ENCODE data around the gene COG1. TPM values are rescaled to one million over a fixed set of nuclear protein-coding genes. Genes with fewer than 3 reads are reported as not detected.
"Not testable (repeated sequence)": the region's sequence is repeated elsewhere in the genome, so short reads cannot be mapped to it uniquely, and the experiment has no call there.

Gene COG1
- total RNA-seq, 6 experiments from 2014 or later = 10.5 to 24.7 (median 16.9) TPM

DNA sequence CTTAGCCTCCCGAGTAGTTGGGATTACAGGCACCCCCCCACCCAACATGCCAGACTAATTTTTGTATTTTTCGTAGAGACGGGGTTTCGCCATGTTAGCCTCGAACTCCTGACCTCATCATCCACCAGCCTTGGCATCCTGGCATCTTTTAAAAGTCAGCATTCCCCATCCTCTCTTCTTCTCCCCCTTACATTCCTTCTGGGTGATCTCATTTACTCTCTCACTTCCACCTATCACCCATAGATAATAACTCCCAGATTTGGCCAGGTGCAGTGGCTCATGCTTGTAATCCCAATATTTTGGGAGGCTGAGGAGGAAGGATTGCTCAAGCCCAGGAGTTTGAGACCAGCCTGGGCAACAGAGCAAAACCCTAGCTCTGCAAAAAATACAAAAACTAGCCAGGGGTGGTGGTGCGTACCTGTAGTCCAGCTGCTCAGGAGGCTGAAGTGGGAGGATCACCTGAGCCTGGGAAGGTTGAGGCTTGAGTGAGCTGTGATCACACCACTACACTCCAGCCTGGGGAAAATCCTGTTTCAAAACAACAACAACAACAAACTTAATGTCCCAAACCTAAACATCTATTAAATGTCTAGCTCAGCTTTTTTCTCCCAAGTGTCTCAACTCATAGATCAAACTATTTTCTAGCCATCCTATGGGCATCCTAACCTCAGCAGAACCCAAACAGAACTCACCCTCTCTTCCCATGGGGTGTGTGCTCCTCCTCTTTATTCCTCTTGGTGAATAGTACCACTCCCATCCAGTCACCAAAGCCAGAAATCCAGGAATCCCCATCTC, 44.1 kb upstream of the COG1 start:
- H3K27me3 ChIP-seq = no peaks in the 10 kb centered on the region
- H3K4me1 ChIP-seq = peaks cover 0 to 6% (median 3%) of the 10 kb centered on the region in 4 donors
- TF ChIP-seq, protein P1, sequence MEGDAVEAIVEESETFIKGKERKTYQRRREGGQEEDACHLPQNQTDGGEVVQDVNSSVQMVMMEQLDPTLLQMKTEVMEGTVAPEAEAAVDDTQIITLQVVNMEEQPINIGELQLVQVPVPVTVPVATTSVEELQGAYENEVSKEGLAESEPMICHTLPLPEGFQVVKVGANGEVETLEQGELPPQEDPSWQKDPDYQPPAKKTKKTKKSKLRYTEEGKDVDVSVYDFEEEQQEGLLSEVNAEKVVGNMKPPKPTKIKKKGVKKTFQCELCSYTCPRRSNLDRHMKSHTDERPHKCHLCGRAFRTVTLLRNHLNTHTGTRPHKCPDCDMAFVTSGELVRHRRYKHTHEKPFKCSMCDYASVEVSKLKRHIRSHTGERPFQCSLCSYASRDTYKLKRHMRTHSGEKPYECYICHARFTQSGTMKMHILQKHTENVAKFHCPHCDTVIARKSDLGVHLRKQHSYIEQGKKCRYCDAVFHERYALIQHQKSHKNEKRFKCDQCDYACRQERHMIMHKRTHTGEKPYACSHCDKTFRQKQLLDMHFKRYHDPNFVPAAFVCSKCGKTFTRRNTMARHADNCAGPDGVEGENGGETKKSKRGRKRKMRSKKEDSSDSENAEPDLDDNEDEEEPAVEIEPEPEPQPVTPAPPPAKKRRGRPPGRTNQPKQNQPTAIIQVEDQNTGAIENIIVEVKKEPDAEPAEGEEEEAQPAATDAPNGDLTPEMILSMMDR (IDR thresholded peaks at IDR 0.05) = no peak
- TF ChIP-seq POLR2A (IDR thresholded peaks at IDR 0.05) = no peak
- no peaks in the 10 kb centered on the region for H3K36me3 ChIP-seq
- intact Hi-C loops (cut with DNase I) = no loop called here
- ATAC-seq (no peak), DNase-seq (no peak)
- no peak overlapping the region for H3K27ac ChIP-seq
- no peaks in the 10 kb centered on the region for H3K9me3 ChIP-seq
- WGBS (ENCODE audit: insufficient coverage, low coverage, low lambda C conversion rate, missing lambda C conversion rate) = 67% methylated on average over 6 of the region's 6 CpGs
- no peak overlapping the region for H3K4me3 ChIP-seq

DNA sequence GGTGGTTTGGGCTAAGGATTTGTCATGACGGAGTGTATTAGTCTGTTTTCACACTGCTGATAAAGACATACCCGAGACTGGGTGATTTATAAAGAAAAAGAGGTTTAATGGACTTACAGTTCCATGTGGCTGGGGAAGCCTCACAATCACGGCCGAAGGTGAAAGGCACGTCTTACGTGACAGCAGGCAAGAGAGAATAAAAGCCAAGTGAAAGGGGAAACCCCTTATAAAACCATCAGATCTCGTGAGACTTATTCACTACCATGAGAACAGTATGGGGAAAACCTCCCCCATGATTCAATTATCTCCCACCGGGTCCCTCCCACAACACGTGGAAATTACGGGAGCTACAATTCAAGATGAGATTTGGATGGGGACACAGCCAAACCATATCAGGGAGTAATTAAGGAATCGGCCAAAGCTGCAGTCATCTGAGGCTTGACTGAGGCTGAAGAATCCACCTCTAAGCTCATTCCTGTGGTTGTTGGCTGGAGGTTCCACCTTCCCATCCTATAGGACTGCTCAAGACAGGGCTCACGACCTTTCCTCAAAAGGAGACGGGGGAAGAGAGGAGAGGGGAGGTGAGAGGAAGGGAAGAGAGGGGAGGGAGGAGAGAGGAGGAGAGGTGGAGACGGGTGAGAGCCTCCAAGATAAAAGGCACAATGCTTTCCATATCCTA, 42.1 kb upstream of the COG1 start:
- H3K36me3 ChIP-seq; H3K4me3 ChIP-seq; DNase-seq; intact Hi-C loops (cut with DNase I); H3K27ac ChIP-seq; ATAC-seq; H3K4me1 ChIP-seq; H3K27me3 ChIP-seq; H3K9me3 ChIP-seq: not testable (repeated sequence)
- WGBS (ENCODE audit: insufficient coverage, low coverage, low lambda C conversion rate, missing lambda C conversion rate) = 76% methylated on average over 14 of the region's 14 CpGs

DNA sequence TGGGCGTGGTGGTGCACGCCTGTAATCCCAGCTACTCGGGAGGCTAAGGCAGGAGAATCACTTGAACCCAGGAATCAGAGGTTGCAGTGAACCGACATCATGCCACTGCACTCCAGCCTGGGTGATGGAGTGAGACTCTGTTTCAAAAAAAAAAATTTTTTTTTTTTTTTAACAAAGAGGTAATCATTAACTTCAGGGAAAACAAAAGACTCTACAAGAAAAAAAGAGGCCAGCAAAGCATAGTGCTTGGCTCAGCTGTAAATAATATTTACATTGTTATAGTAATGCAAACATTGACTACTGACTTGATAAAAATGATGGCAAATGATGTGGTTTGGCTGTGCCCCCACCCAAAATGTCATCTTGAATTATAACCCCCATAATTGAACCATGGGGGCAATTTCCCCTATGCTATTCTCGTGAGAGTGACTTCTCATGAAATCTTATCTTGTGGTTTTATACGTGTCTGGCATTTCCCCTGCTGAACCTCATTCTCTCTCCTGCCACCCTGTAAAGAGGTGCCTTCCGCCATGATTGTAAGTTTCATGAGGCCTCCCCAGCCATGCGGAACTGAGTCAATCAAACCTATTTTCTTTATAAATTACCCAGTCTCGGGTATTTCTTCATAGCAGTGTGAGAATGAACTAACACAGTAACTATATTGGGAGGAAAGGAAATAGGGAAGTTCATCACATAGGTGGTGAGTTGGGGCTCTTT, 40.8 kb upstream of the COG1 start:
- peak; percentile 28 to 66 (median 58) for ATAC-seq

DNA sequence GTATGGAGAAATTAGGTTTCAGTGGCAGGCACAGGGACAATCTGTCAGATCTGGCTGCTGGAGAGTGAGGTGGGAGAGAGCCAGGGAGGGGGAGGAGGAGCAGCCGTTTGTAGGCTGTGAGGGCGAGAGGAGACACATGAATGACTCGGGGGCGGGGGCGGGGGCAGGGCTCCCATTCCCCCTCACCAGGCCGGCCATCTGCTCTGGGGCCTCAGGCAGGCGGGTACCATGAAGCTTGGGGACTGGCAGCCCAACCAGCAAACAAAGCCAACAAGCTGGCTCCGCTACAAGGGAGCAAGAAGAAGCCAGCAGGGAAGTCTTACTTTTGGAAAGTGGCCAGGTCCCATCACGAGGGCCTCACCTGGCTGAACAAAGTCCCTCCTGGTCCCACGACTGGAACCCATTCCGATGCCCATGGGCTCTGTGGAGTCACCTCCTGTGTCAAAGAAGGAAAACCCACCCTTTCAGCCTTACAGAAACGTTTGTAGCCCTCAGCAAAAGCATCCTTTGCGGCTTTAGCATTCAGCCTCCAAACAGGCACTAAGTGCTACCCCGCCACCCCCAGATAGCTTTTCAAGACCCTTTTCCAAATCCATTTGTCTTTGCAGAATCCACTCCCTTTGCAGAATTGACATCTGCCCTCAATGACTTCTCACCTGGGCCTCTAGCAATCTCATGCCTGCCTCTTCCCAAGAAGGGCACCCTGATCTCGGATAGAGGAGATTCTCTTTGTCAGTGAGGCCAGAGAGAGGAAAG, 37.3 kb upstream of the COG1 start:
- intact Hi-C loops (cut with DNase I) = no loop called here
- H3K36me3 ChIP-seq = no peaks in the 10 kb centered on the region
- H3K4me3 ChIP-seq = no peak overlapping the region
- no peaks in the 10 kb centered on the region for H3K27me3 ChIP-seq
- peaks cover 0 to 8% (median 3%) of the 10 kb centered on the region in 4 donors for H3K4me1 ChIP-seq
- WGBS (ENCODE audit: insufficient coverage, low coverage, low lambda C conversion rate, missing lambda C conversion rate) = 42% methylated on average over 14 of the region's 15 CpGs
- DNase-seq = no peak
- TF ChIP-seq POLR2A (IDR thresholded peaks at IDR 0.05) = no peak
- TF ChIP-seq, protein P1 (IDR thresholded peaks at IDR 0.05) = no peak
- no peaks in the 10 kb centered on the region for H3K9me3 ChIP-seq
- ATAC-seq = peak in 1 of 4 donors; percentile 9
- H3K27ac ChIP-seq = no peak overlapping the region

More for the DNA sequence above, 40.8 kb upstream of the COG1 start:
- intact Hi-C loops (cut with DNase I) = no loop called here
- DNase-seq = no peak
- peaks cover 0 to 8% (median 3%) of the 10 kb centered on the region in 4 donors for H3K4me1 ChIP-seq
- WGBS (ENCODE audit: insufficient coverage, low coverage, low lambda C conversion rate, missing lambda C conversion rate) = 30% methylated on average over 8 of the region's 9 CpGs
- H3K36me3 ChIP-seq = no peaks in the 10 kb centered on the region
- no peaks in the 10 kb centered on the region for H3K9me3 ChIP-seq
- H3K27ac ChIP-seq = no peak overlapping the region
- no peaks in the 10 kb centered on the region for H3K27me3 ChIP-seq
- TF ChIP-seq, protein P1 (IDR thresholded peaks at IDR 0.05) = no peak
- TF ChIP-seq POLR2A (IDR thresholded peaks at IDR 0.05) = no peak
- H3K4me3 ChIP-seq = no peak overlapping the region
